AG09319 (cell line): ENCODE measurements around the gene SBF2.

Experiments used
- DNase-seq: peaks from one replicate; pipeline ENCODE4 v3.0.0-alpha.2; 2010; ENCODE audit warnings: low read depth; ENCODE audit errors: extremely low read depth
- TF ChIP-seq, protein P1 (sequence below): IDR thresholded peaks from 2 replicates; pipeline ENCODE4 v1.5.1; 2011; ENCODE audit warnings: low read depth, mild to moderate bottlenecking, inconsistent platforms, low read length, moderate library complexity

The SBF2 gene

DNA sequence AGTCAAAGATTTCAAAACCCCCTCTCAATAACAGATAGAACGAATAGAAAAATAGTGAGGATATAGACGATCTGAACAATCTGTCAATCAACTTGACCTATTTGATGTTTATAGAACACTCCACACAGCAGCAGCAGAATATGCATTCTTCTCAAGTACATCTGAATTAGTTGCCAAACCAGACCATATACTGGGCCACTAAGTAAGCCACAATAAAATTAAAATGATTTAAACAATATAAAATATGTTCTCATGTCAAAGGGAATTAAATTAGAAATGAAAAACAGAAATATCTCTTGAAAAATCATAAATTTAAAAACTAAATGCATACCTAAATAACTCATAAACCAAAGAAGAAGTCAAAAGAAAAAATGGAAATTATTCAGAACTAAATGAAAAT lies 229.2 kb downstream of the SBF2 start:
- DNase-seq = no peak

DNA sequence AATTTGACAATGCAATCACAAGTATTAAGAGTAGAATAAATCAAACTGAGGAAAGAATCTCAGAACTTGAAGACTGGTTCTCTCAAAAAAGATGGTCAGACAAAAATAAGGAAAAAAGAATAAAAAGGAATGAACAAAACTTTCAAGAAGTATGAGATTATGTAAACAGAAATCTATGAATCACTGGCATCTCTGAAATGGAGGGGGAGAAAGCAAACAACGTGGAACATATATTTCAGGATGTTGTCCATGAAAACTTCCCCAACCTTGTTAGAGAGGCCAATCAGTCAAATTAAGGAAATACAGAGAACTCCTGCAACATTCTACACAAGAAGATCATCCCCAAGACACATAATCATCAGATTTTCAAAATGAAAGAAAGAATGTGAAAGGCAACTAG lies 235.7 kb downstream of the SBF2 start:
- TF ChIP-seq, protein P1, sequence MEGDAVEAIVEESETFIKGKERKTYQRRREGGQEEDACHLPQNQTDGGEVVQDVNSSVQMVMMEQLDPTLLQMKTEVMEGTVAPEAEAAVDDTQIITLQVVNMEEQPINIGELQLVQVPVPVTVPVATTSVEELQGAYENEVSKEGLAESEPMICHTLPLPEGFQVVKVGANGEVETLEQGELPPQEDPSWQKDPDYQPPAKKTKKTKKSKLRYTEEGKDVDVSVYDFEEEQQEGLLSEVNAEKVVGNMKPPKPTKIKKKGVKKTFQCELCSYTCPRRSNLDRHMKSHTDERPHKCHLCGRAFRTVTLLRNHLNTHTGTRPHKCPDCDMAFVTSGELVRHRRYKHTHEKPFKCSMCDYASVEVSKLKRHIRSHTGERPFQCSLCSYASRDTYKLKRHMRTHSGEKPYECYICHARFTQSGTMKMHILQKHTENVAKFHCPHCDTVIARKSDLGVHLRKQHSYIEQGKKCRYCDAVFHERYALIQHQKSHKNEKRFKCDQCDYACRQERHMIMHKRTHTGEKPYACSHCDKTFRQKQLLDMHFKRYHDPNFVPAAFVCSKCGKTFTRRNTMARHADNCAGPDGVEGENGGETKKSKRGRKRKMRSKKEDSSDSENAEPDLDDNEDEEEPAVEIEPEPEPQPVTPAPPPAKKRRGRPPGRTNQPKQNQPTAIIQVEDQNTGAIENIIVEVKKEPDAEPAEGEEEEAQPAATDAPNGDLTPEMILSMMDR = no peak
- no peak for DNase-seq

More for the DNA sequence above, 229.2 kb downstream of the SBF2 start:
- TF ChIP-seq, protein P1 = no peak

DNA sequence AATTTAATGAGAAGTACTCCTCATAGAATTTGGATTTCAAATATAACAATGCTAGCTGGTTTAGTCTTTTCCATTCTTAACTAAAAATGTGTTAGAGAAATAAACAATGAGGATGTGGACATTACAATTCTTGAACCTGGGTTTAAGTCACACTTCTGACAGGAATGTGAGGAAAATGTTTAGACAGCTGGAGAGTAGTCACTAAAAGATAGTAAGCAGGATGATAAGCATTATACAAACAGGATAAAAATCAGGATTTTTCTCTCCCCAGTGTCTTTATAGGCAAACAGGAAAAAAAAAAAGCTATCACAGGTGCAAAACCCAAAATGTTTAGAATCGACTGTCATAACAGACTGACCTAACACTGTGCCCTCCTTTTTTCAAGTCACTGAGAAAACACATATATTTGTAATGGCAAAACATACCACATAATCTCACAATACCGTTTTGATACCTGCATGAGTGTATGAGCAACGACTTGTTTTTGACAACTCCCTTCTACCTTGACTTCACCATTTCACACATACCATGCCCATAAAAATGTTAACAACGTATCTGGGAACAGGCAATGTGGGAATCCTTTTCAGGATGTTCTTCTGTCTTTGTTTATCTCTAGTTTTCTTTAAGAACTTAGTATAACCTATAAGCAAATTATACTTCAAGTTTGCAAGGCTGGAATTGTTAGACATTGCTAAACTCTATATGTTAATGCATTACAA lies 242.0 kb downstream of the SBF2 start:
- TF ChIP-seq, protein P1 = no peak

DNA sequence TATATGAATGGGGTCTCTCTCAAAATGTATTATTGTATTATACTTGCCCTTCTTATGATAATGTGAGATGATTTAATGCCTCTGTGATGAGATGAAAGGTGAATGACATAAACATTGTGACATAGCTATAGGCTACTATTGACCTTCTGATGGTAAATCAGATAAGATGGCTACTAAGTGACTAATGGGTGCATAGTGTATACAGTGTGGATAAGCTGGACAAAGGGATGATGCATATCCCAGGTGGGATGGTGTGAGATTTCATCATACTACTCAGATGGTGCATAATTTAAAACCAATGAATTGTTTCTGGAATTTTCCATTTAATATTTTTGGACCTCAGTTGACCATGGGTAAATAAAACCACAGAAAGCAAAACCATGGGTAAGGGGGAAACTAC lies 243.5 kb downstream of the SBF2 start:
- DNase-seq = no peak
- TF ChIP-seq, protein P1 = no peak

More for the DNA sequence above, 242.0 kb downstream of the SBF2 start:
- no peak for DNase-seq

DNA sequence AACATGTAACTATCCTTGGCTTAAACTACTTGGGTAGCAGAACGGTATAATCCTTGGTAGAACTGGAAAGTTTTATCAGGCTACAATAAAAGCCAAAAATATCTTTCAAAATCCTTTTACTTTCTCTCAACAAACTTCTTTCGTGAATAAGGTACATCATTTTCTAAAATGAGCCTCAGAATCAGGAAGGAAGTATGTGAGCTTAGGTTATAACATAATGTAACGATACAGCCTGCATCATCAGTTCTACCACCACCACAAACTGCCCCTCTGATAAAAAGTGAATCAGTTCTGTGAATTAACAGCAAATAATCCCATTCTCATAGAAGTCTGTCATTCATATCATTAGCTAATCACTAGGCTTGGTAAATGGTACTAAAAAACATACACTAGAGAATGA lies 244.3 kb downstream of the SBF2 start:
- DNase-seq = no peak
- TF ChIP-seq, protein P1 = no peak

DNA sequence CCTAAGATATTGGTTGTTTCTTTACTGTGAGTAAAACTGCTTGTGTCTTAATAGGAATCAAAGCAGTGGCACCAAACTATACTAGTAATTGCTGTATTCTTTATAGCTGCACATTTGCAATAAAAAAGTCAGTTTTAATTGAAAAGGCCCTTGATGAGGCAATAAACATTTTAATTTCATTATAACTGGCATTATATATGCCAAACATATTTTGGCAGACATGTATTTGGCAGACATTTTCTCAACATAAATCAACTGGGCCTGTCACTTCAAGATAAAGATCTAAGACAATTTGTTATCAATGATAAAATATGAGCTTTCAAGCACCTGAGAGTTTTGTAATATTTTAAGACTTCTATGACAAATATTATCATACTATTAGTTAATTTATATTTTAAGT lies 245.7 kb downstream of the SBF2 start:
- TF ChIP-seq, protein P1 = no peak
- no peak for DNase-seq

DNA sequence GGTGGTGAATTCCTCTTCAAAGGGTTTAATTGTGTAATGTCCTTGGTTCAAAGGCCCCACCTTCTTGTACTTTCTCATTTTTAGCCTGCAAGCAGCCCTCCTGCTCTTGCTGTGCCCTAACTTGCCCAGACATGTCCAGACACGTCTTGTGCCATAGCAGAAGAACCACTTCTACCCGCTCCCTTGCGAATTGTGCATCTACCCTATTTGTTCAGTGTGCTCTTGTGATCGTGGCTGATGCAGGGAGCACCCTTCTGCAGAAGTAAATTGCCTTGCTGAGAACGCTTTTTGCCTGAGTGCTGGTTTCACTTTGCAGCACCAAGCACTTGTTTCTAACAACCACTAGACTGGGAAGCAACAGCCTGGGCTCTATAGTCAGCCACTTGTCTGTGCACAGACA lies 249.4 kb downstream of the SBF2 start:
- TF ChIP-seq, protein P1 = no peak
- DNase-seq = no peak
